Stimulated activated CD4-positive, alpha-beta T cell treated with anti-CD3 and anti-CD28 coated beads, Interleukin-2, amount 100 ng/mL, for 24 hours (primary cell): ENCODE results near the gene C3orf22.
"Not testable (repeated sequence)": the region's sequence is repeated elsewhere in the genome, so short reads cannot be mapped to it uniquely, and the experiment has no call there.

ENCODE experiments used
- DNase-seq, 2 donors: peaks; one replicate each; pipeline ENCODE4 v3.0.0-alpha.2; 2020

Gene C3orf22, protein sequence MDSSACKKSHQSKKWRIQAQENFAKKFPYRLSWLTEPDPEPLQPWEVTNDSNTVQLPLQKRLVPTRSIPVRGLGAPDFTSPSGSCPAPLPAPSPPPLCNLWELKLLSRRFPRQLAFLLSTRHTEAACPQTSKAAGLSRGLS

DNA sequence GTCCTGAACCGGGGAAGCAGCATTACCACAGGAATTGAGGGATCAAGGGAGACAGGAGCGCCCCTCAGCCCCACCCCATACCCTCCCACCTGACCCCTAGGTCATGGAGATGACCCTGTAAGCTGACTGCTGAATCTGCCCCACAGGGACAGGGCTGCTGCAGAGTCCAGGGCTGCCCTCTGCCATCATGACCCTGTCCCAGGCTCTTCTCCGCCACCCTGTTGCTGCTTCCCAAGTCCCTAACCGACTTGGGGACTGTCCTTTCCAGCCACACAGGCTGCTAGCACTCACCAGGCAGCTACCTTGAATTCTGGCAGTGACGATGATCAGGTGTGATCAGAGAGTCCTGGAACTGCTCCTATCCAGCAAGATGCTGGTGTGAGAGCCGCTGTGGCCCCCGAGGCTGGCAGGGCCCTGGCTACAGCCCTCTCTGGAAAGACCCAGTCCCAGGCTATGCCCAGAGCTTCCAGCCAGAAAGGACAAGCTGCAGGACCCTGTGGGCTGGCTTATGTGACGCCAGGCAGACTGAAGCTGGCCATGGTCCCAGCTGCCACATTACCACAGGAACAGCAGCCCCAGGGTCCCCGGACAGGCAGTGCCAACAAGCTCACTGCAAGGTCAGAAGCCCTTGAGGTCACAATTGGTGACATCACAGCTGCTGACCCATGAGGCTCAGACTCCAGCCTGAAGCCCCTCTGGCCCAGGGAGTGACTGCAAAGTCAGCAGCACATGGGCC is at the start of gene C3orf22:
TSS of gene C3orf22 (minus strand) at position 597 of the 736 bp plus-strand sequence. CDS start 5,542 bp downstream, outside the sequence.
- peak in 1 of 2 donors; percentile 6 for DNase-seq

DNA sequence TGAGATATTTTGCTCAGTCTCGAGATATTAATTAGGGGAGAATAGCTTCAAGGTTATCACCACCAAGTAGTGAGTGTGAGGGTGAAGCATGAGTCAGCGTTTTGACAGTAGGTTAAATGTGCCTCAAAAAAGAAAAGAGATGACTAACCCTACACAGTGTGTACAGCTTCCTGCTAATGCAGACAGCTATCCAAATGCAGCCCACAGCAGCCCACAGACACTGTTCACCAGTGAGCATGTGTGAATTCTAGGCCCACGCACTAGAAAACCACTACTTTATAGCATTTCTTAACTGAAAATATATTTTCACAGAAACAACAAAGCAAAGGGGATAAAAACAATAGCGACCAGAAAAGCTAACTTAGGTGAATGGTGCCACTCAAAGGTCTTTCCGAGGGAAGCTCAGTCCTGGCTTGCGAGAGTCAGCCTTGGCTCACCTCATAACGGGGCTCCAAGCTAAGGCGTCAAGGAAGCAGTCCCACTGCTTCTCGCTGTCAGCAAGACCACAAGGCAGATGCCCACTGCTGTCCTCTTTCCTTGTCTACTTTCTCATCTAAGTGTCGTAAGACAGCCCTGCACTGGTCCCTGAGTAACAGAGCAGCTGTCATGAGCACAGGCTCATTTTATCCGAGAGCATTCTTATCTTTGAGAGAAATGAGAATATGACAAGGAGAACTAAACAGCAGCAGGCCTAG is 48.6 kb upstream of the C3orf22 start:
- DNase-seq: peak in 1 of 2 donors; percentile 1

DNA sequence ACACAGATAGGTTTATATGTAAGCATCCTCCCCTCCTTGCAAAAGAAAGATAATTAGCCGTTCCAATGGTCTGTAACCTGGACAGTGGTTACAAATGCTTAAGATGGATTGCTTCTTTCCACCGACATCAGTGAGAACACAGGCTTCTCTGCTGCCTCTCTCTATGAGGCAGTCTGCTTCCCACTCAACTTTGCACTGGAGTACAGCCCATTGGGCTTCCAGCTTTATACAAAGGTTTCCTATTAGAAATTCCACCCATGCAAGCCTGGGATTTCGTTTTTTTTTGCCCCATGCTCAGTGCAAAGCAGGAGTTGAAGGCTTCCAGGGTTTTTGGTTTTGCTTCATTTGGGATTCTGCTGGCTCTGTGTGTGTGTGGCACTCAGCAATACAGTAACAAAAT is 47.3 kb upstream of the C3orf22 start:
- DNase-seq: no peak

DNA sequence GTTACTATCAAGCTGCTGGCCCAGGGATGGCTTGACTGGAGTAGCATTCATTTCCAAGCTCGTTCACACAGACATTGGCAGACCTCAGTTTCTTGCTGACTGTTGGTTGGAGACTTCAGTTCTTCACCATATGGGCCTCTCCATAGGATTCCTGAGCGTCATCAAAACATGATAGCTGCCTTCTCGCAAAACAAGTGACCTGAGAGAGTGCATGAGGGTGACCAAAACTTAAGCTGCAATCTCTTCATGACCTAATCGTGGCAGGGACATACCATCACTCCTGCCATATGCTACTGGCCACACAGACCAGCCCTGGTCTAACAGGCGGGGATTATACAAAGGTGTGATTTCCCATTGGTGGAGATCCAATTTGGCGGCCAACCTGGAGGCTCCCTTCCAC is 46.0 kb upstream of the C3orf22 start:
- DNase-seq: no peak

DNA sequence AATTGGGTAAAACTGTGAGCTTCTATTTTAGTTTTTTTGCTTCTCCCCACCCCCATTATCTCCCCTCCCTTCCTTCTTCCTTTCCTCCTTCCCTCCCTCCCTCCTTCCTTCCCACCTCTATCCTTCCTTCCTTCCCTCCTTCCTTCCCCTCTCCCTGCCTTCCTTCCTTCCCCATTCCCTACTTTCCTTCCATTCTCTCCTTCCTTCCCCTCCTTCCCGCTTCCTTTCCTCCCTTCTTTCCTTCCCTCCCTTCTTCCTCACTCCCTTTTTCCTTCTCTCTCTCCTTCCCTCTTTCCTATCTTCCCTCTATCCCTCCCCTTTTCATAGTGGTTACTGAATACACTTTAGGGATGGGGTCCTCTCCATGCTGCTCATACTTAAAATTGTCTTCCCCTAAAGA is 40.4 kb upstream of the C3orf22 start:
- no peak for DNase-seq

DNA sequence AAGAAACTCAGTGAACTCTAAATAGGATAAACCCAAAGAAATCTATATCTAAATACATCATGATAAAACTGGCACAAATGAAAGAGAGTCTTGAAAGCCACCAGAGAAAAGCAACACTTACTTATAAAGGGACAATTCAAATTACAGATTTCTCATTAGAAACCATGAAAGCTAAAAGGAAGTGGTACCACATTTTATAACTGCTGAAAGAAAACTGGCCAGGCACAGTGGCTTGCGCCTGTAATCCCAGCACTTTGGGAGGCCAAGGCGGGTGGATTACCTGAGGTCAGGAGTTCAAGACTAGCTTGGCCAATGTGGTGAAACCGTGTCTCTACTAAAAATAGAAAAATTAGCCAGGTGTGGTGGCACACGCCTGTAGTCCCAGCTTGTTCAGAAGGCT is 36.7 kb upstream of the C3orf22 start:
- DNase-seq: not testable (repeated sequence)

DNA sequence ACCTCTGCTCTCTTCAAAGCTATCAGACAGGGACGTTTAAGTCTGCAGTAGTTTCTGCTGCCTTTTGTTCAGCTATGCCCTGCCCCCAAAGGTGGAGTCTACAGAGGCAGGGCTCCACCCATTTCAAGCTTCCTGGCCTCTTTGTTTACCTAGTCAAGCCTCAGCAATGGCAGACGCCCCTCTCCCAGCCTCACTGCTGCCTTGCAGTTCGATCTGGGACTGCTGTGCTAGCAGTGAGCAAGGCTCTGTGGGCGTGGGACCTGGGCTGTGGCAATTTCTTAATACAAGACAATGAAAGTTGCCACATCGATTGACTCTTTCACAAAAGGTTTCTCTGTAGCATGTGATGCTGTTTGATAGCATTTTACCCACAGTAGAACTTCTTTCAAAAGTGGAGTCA is 32.8 kb upstream of the C3orf22 start:
- not testable (repeated sequence) for DNase-seq

DNA sequence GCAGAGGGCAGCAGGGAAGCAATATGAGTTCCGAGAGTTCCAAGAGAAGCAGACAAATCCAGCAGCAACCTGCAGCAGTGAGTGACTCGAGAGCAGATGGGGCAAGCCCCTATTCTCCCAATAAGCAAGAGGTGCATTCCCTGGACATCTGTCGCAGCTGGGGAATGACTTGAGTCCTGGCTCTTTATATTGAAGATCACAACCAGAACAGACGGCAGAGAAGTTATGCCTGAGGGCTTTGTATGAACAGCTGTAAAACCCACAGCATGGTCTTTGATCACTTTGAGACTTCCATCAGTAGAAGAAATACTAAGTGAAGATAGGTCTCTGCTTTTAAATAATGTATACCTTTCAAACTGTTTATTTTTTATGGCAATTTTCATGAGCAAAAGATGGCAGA is 23.6 kb upstream of the C3orf22 start:
- DNase-seq: no peak

DNA sequence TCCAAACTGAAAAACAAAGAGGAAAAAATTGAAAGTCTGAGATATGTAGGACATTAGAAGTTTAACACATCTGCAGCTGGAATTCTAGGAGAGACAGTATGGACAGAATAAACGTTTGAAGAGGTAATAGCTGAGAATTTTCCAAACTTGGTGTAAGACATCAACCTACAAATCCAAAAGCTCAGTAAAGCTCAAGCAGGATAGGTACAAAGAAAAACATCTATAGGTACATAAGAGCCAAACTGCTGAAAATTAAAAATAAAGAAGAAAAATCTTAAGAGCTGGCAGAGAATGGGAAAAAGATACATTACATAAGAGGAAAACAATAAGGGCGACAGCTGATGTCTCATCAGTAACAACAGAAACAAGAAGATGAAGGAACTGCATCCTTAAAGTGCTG is 22.8 kb upstream of the C3orf22 start:
- DNase-seq: no peak

DNA sequence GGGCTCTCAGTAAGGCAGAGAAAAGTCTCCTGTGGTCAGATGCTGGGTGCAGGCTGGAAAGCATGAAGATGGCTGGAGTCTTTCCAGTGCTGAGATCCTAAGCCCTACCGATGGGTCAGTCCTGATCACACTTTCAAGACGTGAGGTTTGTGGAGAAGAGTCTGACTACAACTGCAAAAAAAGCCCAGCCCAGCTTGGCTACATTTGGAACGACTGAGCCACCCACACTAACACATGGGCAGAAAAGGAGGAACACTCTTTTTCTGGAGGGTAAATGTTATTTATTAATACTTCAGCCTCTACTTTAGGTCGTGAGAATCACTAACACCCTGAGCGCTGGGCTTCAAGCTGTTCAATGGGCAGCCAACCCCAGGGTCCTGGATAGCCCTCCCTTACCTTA is 22.0 kb upstream of the C3orf22 start:
- no peak for DNase-seq

DNA sequence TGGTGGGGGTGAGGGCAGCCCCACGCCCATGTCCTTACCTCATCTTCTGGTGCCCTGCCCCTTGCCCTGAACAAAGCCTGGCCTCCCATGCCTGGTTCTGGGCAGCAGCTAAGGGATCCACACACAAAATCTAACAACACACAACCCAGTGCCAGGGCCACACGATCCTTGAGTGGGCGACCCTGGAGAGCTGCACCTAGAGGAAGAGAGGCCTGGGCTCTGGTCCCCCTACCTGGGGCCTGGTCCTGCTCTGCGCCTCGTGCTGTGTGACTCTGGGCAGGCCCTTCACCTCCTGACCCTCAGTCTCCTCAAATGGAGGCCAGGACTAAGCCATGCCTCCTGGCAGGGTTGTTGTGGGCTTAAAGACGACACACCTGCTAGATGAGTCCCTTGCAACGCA is 20.0 kb upstream of the C3orf22 start:
- no peak for DNase-seq

DNA sequence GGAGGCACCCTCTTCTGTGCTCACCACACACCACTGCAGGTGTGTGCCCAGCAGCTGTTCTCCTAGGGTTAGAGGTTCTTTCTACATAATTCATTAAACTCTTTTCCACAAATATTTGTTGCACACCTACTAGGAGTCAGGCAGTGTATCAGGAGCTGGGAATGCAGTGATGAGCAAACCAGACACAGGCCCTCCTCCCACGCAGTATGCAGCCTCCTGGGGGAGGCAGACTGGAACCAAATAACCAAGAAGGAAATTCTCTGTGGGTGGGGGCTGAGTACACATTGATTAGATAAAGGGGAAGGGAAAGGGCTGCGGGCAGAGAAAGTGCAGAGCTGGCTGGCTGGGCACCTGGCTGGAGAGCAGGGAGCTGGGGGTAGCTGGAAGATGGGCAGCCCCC is 18.5 kb upstream of the C3orf22 start:
- DNase-seq: no peak

DNA sequence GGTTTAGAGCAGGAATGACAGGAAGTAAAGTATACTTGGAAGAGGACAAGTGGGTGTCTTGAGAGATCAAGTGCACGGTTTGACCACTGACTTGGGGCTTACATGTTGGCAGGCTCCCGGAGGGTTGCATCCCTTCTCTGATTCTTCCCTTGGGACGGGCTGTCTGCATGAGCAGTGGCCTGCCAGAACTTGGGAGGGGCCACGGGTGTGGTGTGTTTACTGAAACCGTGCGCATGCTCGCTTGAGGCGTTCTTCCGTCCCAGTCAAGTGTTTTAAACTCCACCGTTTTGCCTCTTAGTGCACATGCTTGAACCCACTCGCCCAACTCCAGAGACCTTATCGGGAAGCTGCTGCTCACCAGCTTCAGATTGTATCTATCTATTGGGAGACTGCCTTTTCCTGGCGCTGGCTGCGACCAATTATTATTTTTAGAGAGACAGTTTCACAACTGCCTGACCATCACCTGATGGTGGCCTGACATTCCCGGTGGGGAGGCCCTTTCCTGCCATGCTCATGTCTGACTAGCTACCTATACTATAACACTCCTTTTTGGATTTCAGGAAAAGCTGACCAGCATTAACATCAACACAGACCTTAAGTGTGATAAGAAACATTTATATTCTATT is 14.9 kb upstream of the C3orf22 start:
- no peak for DNase-seq

DNA sequence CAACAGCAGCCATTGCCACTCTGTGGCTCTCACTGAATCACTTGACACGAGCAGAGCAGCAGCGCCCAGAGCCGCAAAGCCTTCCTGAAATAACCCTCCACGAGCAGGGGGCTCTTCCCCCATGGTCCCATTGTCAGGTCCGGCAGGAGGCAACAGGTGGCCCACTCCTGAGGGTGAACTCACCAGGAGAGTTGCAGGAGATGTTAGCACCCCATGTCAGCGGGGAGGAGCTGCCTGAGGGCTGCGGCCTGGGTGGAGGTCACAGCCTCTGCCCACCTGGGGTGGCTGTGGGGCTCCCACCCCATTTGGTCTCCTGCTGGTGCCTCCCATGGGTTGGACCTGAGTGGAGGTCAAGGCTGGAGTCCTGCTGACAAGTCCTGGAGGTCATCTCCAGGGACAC is 12.3 kb upstream of the C3orf22 start:
- no peak for DNase-seq

DNA sequence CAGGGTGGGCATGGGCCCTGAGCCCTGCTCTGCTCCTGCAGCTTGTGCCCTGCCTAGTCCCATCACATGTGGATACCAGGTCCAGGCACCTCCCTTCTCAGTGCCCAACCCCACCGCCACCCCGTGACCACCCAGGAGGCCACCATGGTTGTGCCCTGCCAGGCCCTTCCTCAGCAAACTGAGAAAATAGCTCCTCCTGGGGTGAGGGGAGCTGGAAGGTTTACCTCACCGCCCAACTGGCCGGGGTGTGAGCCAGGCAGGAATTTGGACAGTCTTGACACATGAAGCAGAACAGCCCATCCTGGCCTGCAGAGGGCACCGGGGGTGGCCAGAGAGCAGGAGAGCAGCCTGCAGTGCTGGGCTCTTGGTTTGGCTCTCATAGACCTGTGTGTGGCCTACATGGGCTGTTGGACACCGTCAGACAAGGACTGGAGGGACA is 11.4 kb upstream of the C3orf22 start:
- DNase-seq: no peak

DNA sequence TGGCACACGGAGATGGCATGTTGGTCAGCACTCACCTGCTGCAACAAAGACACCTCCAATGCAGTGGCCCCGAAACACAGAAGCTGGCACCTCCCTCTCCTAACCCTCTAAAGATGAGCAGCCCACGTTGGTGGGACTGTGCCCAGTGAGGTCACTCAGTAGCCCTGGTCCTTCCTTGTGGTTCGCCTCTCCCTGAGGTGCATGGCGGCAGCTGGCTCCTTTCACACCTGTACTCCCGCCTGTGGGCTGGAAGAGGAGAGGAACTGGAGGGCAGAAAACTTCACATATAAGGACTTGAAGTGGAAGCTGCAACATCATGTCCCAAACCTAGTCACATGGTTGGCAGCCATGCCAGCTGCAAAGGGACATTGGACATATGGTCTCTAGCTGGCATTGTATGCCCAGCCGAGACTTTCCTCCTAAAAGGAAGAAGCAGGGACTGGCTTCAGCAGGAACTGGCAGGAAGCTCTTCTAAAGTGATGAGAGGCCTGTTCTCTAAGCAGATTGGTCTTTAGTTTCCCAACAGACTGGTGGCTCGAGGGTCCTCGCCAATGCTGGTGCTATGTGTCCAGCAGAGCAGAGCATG is 10.8 kb upstream of the C3orf22 start:
- no peak for DNase-seq

DNA sequence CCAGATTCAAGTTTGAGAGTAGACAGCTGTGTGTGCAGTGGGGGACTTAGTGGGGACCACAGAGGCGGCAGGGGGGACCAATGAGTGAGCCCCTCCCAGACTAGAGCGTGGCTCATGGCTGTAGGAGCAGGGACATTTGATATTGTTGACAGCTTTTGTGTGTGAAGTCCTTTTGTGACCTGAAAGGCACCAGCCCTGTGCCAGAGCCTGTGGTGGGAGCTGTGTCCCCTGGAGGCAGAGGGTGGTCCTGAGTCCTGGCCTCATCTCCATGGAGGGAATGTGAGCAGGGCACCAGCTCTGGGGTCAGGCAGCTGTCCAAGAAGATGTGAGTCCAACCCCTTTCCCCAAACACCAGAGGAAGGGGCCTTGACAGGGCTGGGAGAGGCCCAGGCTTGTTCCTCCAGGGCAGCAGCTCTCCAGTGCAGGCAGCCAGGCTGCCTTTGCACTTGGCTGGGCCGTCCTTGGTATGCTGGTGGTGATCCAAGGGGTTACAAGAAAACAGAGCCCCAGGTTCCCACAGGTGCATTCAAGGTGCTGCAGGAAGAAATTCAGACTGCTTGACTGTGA is 10.1 kb upstream of the C3orf22 start:
- DNase-seq: no peak

DNA sequence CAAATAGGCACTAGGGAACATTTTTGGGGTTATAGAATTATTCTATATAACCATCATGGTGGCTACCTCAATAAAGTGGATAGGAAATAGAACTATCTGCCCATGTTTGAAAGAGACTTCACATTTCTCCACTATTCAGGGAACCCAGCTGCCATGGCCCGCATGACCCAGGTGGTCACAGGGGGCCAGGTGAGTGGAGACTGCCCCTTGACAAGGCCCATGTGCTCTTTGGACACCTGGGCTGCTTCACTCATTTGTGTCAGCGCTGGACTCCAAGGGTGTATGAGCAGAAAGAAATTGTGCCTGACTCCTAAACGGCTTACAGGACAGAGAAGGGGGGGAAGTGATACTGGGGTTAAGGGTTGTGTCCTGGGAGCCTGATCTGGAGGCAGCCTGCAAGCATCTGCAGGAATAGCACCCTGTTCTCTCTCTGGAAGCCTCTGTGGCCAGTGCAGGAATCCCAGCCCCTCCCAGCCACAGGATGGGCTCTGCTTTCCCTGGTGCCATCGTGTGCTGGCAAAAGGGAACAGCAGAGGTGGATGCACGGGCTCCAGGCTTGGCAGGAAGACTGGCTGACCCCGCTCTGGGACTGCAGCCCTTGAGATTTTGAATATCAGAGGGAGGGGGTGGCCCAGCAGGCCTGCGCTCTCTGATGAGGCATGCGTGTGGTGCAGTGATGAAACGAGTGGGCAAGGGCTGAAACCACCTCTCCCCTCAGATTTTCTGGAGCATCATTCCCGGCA is 9.1 kb upstream of the C3orf22 start:
- no peak for DNase-seq

DNA sequence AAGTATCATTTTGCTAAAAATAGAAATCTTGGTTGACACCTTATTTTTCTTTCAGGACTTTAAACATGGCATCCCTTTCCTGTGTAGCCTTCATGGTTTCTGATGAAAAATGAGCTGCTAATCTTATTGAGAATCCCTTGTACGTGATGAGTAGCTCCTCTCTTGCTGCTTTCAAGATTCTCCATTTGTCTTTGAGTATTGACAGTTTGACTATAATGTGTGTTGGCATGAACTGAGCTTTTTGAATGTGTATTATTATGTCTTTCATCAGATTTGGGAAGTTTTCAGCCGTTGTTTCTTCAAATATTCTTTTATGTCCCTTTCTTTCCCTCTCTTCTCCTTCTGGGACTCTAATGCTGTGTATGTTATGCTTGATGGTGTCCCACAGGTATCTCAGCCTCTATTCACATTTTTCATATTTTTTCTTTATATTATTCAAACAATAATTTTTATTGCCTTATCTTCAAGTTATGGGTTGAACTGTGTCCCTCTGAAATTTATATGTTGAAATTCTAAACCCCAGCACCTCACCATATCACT is 4.1 kb upstream of the C3orf22 start:
- no peak for DNase-seq

DNA sequence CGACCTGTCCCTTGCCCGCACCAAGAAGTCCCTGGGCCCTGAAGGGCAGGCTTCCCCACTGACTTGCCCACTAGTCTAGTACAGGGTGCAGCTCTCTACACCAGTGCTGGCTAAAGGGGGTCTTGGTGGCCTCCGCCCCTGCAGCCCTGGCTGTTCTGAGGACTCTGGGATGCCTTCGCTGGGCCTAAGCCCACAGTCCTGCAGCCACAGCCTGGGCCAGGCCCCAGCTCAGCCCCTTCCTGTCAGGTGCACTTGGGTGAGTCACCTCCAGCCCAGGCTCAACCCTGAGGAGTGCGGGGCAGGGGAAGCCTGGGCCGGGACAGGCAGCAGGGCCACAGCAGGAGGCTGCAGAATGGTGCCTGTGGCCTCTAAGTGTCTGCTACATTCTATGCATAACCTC is 971 bp downstream of the C3orf22 start:
- DNase-seq: peak in 1 of 2 donors; percentile 8

DNA sequence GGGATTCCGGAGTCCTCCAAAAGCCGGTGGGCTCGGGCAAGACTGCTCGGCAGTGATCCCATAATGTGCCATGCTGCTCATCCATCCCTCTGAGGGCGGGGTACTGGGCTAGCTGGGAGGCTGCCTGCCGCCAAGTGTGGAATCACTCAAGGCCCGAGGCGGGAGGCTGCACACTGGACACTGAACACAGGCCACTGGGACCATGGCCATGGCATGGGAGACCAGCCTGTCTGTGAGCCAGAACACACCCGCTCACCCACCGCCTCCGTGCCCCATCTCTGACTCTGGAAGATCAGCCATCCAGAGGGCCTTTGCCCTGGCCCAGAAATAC is 1.4 kb downstream of the C3orf22 start:
- peak in 1 of 2 donors; percentile 11 for DNase-seq
